Psoas muscle (tissue), 8 donors: ENCODE data around the gene KCNQ5. TPM values are rescaled to one million over a fixed set of nuclear protein-coding genes. Genes with fewer than 3 reads are reported as not detected.

Source experiments
- ATAC-seq, 4 donors: fragments of 200-7000 bp; cut with Tn5 transposase; one replicate each; pipeline ENCODE4 v1.9.1; 2020; ENCODE audit warnings: moderate library complexity in 3 of 4, mild to moderate bottlenecking in 2 of 4
- DNase-seq, 2 donors: peaks; one replicate each; pipeline ENCODE4 v3.0.0-alpha.2; 2020
- H3K27ac ChIP-seq: fragments of 200-600 bp; one replicate; pipeline ENCODE4 v1.8.0; 2022
- H3K27me3 ChIP-seq, 3 donors: fragments of 200-600 bp in 1 of 3; one replicate each; pipeline versions ENCODE4 v1.6.1 to v1.8.0; 2013 to 2022; ENCODE audit warnings: low read length in 2 of 3, mild to moderate bottlenecking in 2 of 3, moderate library complexity in 1 of 3; ENCODE audit not compliant: insufficient read depth in 3 of 3
- H3K36me3 ChIP-seq, 2 donors: fragments of 200-600 bp in 1 of 2; one replicate each; pipeline versions ENCODE4 v1.6.1 to v1.8.0; 2013 to 2022; ENCODE audit warnings: low read depth in 1 of 2, mild to moderate bottlenecking in 1 of 2, moderate library complexity in 1 of 2; ENCODE audit not compliant: insufficient read depth in 1 of 2
- H3K4me1 ChIP-seq: fragments of 200-600 bp; one replicate; pipeline ENCODE4 v1.8.0; 2022
- H3K4me3 ChIP-seq: fragments of 200-600 bp; one replicate; pipeline ENCODE4 v1.8.0; 2022; ENCODE audit warnings: mild to moderate bottlenecking
- H3K9me3 ChIP-seq: fragments of 200-600 bp; one replicate; pipeline ENCODE4 v1.8.0; 2022
- CTCF ChIP-seq: fragments of 200-600 bp; IDR thresholded peaks from one replicate; pipeline ENCODE4 v1.8.0; 2022; ENCODE audit warnings: antibody characterized with exemption
- WGBS, 3 donors: extraction: QIAGEN DNeasy Blood & Tissue Kit; methylation state at CpG; one replicate each; pipeline versions ENCODE4 v1.1.6 to v1.1.7; 2013; 5-methylcytosine and 5-hydroxymethylcytosine counted together
- intact Hi-C, 2 donors: fragments of 100-400 bp; cut with DNase I; formaldehyde crosslinking; loops; one replicate each; pipeline versions ENCODE4 v1.11.0 to v1.14.2; 2022
- polyA plus RNA-seq, 3 donors: library from polyadenylated mRNA; stranded (reverse); fragments of 200-250 nt; gene quantifications; one replicate each; pipeline ENCODE4 v1.2.3, GENCODE V29; 2013
- total RNA-seq, 4 donors: library from RNA; stranded (reverse); fragmentation: NEBNext Ultra II Directional in 2 of 4; extraction: Animal tissue kit (Norgen Biotek cat#: 25700) in 2 of 4; gene quantifications; one replicate each; pipeline versions ENCODE4 v1.2.1 to v1.2.4, GENCODE V29; 2021 to 2023
- donor health status: healthy with polysubstance abuse.
- donor health status: DM: no; HTN: no; CAD: no; lungs with moderate emphysema.
- donor health status: Bipolar disorder and iron deficiency.
- donor health status: healthy.
- donor health status: DM: yes; HTN: yes; CAD: no.
- donor health status: DM: no; HTN: no; CAD: no.
- donor health status: DM: no; HTN: no; CAD: no.
- donor health status: DM: yes; HTN: yes; CAD: no.

KCNQ5 gene
- total and polyA plus RNA-seq, 7 donors = 4.4 to 90.7 (median 25.7) TPM

GRCh38 chr6:73116330-73116729, 494.5 kb downstream of the KCNQ5 start:
- Histone ChIP-seq H3K36me3 (peaks cover 0 to 41% of the 10 kb centered on the region in 2 donors), H3K4me1 (peaks cover 9% of the 10 kb centered on the region), H3K27me3 (no peaks in the 10 kb centered on the region), H3K27ac (no peak overlapping the region), H3K4me3 (no peak overlapping the region), H3K9me3 (no peaks in the 10 kb centered on the region)
- no peak for TF ChIP-seq CTCF
- 97 to 99% (median 97%) methylated on average over 3 of the region's 3 CpGs for WGBS, 3 donors
- intact Hi-C loops = no loop called here
- DNase-seq (no peak), ATAC-seq (no peak)

- DNase-seq (no peak), ATAC-seq (peak; percentile 89 to 94 (median 90))
- H3K9me3 ChIP-seq = no peaks in the 10 kb centered on the region
- H3K27ac ChIP-seq = peak overlapping the region; percentile 46
- peaks cover 0 to 39% of the 10 kb centered on the region in 2 donors for H3K36me3 ChIP-seq
- no peaks in the 10 kb centered on the region for H3K27me3 ChIP-seq
- TF ChIP-seq CTCF = no peak
- no peak overlapping the region for H3K4me3 ChIP-seq
- intact Hi-C loops = loop anchor here in 1 of 2 donors (10.0 kb wide), 1 partner anchor 257 kb away; no protein-coding TSS in a partner anchor
- 53 to 78% (median 73%) methylated on average over 4 of the region's 4 CpGs for WGBS, 3 donors
- peaks cover 9% of the 10 kb centered on the region for H3K4me1 ChIP-seq
These were observed 499.6 kb downstream of the KCNQ5 start for GRCh38 chr6:73121421-73121993.

- WGBS, 3 donors = 86 to 96% (median 88%) methylated on average over 2 of the region's 2 CpGs
- Histone ChIP-seq H3K9me3 (no peaks in the 10 kb centered on the region), H3K27me3 (no peaks in the 10 kb centered on the region), H3K36me3 (peaks cover 0 to 35% of the 10 kb centered on the region in 2 donors), H3K4me1 (peaks cover 11% of the 10 kb centered on the region), H3K27ac (no peak overlapping the region), H3K4me3 (no peak overlapping the region)
- ATAC-seq (no peak), DNase-seq (no peak)
- no peak for TF ChIP-seq CTCF
- intact Hi-C loops = loop anchor here in 1 of 2 donors (10.0 kb wide), 1 partner anchor 259 kb away; no protein-coding TSS in a partner anchor
These were observed 501.9 kb downstream of the KCNQ5 start for GRCh38 chr6:73123632-73124329.

GRCh38 chr6:73129653-73130443, 508.0 kb downstream of the KCNQ5 start:
- intact Hi-C loops = loop anchor here (2.0 to 10.0 kb wide), 7 partner anchors 47 to 718 kb away; partner anchors contain the start of gene KCNQ5 (in 1 of the 2)
- Histone ChIP-seq H3K36me3 (peaks cover 0 to 8% of the 10 kb centered on the region in 2 donors), H3K27ac (peak overlapping the region; percentile 60), H3K4me1 (peaks cover 12% of the 10 kb centered on the region), H3K27me3 (no peaks in the 10 kb centered on the region), H3K9me3 (no peaks in the 10 kb centered on the region), H3K4me3 (peak overlapping the region; percentile 43)
- DNase-seq (peak; percentile 76 to 89), ATAC-seq (peak; percentile 82 to 93 (median 88))
- 16 to 24% (median 16%) methylated on average over 14 of the region's 14 CpGs for WGBS, 3 donors
- peak; percentile 91 for TF ChIP-seq CTCF
